Nephron progenitor cell (in vitro differentiated cells): ENCODE data around the gene CACNA2D4.
A peak's percentile ranks its signal among the peaks of the same experiment; 100 is the strongest.
"Not testable (repeated sequence)": the region's sequence is repeated elsewhere in the genome, so short reads cannot be mapped to it uniquely, and the experiment has no call there.

Experiments used
- DNase-seq: peaks from one replicate; pipeline ENCODE4 v3.0.0; 2021
- H3K27ac Mint-ChIP-seq: 2 replicates; pipeline ENCODE4 v1.8.0; 2021; ENCODE audit warnings: mild to moderate bottlenecking, moderate library complexity, mixed read lengths
- H3K27me3 Mint-ChIP-seq: 2 replicates; pipeline ENCODE4 v1.8.0; 2021; ENCODE audit warnings: mild to moderate bottlenecking, low read depth, mixed read lengths; ENCODE audit not compliant: poor library complexity
- H3K36me3 Mint-ChIP-seq: 2 replicates; pipeline ENCODE4 v1.8.0; 2021; ENCODE audit warnings: low read depth, mixed read lengths
- H3K4me1 Mint-ChIP-seq: 2 replicates; pipeline ENCODE4 v1.8.0; 2021; ENCODE audit warnings: mixed read lengths
- H3K4me3 Mint-ChIP-seq: 2 replicates; pipeline ENCODE4 v1.8.0; 2021; ENCODE audit warnings: mild to moderate bottlenecking, moderate library complexity, mixed read lengths
- H3K9me3 Mint-ChIP-seq: 2 replicates; pipeline ENCODE4 v1.8.0; 2021; ENCODE audit warnings: mild to moderate bottlenecking, moderate library complexity, mixed read lengths
- TF ChIP-seq, protein P1 (sequence below): fragments of 200-600 bp; sonication (generic); IDR thresholded peaks from 2 replicates; pipeline ENCODE4 v1.5.0; 2021; ENCODE audit warnings: antibody characterized with exemption

Gene CACNA2D4

GRCh38 chr12:1949771-1950470 lies 31.5 kb upstream of the CACNA2D4 start:
- Mint-ChIP-seq H3K36me3 (peaks cover 84% of the 10 kb centered on the region), H3K9me3 (peaks cover 12% of the 10 kb centered on the region), H3K27ac (peak overlapping the region; percentile 24), H3K4me3 (no peak overlapping the region), H3K27me3 (no peaks in the 10 kb centered on the region), H3K4me1 (no peaks in the 10 kb centered on the region)
- DNase-seq: no peak
- TF ChIP-seq, protein P1, sequence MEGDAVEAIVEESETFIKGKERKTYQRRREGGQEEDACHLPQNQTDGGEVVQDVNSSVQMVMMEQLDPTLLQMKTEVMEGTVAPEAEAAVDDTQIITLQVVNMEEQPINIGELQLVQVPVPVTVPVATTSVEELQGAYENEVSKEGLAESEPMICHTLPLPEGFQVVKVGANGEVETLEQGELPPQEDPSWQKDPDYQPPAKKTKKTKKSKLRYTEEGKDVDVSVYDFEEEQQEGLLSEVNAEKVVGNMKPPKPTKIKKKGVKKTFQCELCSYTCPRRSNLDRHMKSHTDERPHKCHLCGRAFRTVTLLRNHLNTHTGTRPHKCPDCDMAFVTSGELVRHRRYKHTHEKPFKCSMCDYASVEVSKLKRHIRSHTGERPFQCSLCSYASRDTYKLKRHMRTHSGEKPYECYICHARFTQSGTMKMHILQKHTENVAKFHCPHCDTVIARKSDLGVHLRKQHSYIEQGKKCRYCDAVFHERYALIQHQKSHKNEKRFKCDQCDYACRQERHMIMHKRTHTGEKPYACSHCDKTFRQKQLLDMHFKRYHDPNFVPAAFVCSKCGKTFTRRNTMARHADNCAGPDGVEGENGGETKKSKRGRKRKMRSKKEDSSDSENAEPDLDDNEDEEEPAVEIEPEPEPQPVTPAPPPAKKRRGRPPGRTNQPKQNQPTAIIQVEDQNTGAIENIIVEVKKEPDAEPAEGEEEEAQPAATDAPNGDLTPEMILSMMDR: no peak

DNA sequence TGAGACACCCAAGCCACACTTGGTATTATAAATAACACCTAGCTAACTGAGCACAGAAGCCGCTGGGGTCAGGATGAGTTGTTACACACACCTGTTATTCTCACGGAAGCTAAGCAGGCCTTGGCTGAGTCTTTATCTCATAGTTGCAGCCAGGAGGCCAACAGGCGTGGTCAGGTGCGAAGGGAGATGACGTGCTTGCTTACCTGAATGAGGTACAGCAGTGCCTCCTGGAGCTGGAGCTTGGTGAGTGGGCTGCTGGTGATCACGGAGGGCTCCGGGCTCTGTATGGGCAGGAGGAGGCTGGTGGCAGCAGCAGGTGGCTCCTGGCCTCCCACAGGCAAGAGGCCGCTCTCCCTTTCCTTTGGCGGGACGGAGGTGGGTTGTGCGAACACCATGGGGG lies 30.4 kb upstream of the CACNA2D4 start:
- no peak for DNase-seq
- Mint-ChIP-seq H3K4me1 (no peaks in the 10 kb centered on the region), H3K9me3 (peaks cover 22% of the 10 kb centered on the region), H3K36me3 (peaks cover 93% of the 10 kb centered on the region), H3K4me3 (no peak overlapping the region), H3K27ac (no peak overlapping the region), H3K27me3 (no peaks in the 10 kb centered on the region)
- TF ChIP-seq, protein P1: no peak

- peaks cover 35% of the 10 kb centered on the region for H3K9me3 Mint-ChIP-seq
- no peaks in the 10 kb centered on the region for H3K27me3 Mint-ChIP-seq
- H3K27ac Mint-ChIP-seq: no peak overlapping the region
- DNase-seq: no peak
- TF ChIP-seq, protein P1: no peak
- H3K4me3 Mint-ChIP-seq: no peak overlapping the region
- no peaks in the 10 kb centered on the region for H3K4me1 Mint-ChIP-seq
- H3K36me3 Mint-ChIP-seq: peaks cover 93% of the 10 kb centered on the region
Observed at GRCh38 chr12:1947081-1947480, 28.6 kb upstream of the CACNA2D4 start.

GRCh38 chr12:1946296-1946695 lies 27.8 kb upstream of the CACNA2D4 start:
- Mint-ChIP-seq H3K4me1 (no peaks in the 10 kb centered on the region), H3K27ac (peak overlapping the region; percentile 10), H3K9me3 (peaks cover 35% of the 10 kb centered on the region), H3K4me3 (no peak overlapping the region), H3K36me3 (peaks cover 93% of the 10 kb centered on the region), H3K27me3 (no peaks in the 10 kb centered on the region)
- no peak for DNase-seq
- TF ChIP-seq, protein P1: no peak

GRCh38 chr12:1945502-1945901 lies 27.1 kb upstream of the CACNA2D4 start:
- H3K4me3 Mint-ChIP-seq, H3K27me3 Mint-ChIP-seq, H3K4me1 Mint-ChIP-seq, H3K27ac Mint-ChIP-seq, DNase-seq: not testable (repeated sequence)
- Mint-ChIP-seq H3K9me3 (peaks cover 35% of the 10 kb centered on the region), H3K36me3 (peaks cover 96% of the 10 kb centered on the region)

GRCh38 chr12:1939801-1940607 lies 21.6 kb upstream of the CACNA2D4 start:
- peak; percentile 95 for DNase-seq
- no peak overlapping the region for H3K4me3 Mint-ChIP-seq
- peaks cover 24% of the 10 kb centered on the region for H3K9me3 Mint-ChIP-seq
- H3K27ac Mint-ChIP-seq: no peak overlapping the region
- peaks cover 1% of the 10 kb centered on the region for H3K27me3 Mint-ChIP-seq
- H3K36me3 Mint-ChIP-seq: peaks cover 51% of the 10 kb centered on the region
- TF ChIP-seq, protein P1: peak; percentile 96
- H3K4me1 Mint-ChIP-seq: peaks cover 20% of the 10 kb centered on the region
